Spleen (tissue), 11 donors: ENCODE results near the gene CST7. TPM values are rescaled to one million over a fixed set of nuclear protein-coding genes. Genes with fewer than 3 reads are reported as not detected.

Source experiments
- DNase-seq: peaks from one replicate; pipeline ENCODE4 v3.0.0-alpha.2; 2020
- H3K27ac ChIP-seq, 8 donors: fragments of 200-600 bp; sonication (generic) in 7 of 8; 1 replicate in 4 of 8; 2 replicates in 4 of 8; pipeline versions ENCODE4 v1.5.0 to v1.8.0; 2016 to 2021; ENCODE audit warnings: inconsistent platforms in 4 of 8, mild to moderate bottlenecking in 4 of 8, moderate library complexity in 1 of 8
- H3K27me3 ChIP-seq, 7 donors: fragments of 200-600 bp; sonication (generic) in 6 of 7; replicated peaks in 1 of 7; 1 replicate in 4 of 7; 2 replicates in 3 of 7; pipeline versions ENCODE4 v1.5.0 to v1.8.0; 2016 to 2021; ENCODE audit warnings: inconsistent platforms in 3 of 7, mild to moderate bottlenecking in 1 of 7
- H3K36me3 ChIP-seq, 6 donors: fragments of 200-600 bp; sonication (generic) in 5 of 6; 1 replicate in 4 of 6; 2 replicates in 2 of 6; pipeline versions ENCODE4 v1.5.0 to v1.8.0; 2016 to 2021; ENCODE audit warnings: inconsistent platforms in 2 of 6
- H3K4me1 ChIP-seq, 6 donors: fragments of 200-600 bp; sonication (generic) in 5 of 6; 1 replicate in 3 of 6; 2 replicates in 3 of 6; pipeline versions ENCODE4 v1.5.0 to v1.8.0; 2016 to 2021; ENCODE audit warnings: inconsistent platforms in 3 of 6
- H3K4me3 ChIP-seq, 8 donors: fragments of 200-600 bp; sonication (generic) in 7 of 8; 1 replicate in 4 of 8; 2 replicates in 4 of 8; pipeline versions ENCODE4 v1.5.0 to v1.8.0; 2016 to 2021; ENCODE audit warnings: inconsistent platforms in 4 of 8, mild to moderate bottlenecking in 4 of 8, moderate library complexity in 2 of 8
- H3K9me3 ChIP-seq, 8 donors: fragments of 200-600 bp; sonication (generic) in 7 of 8; 1 replicate in 4 of 8; 2 replicates in 4 of 8; pipeline versions ENCODE4 v1.5.0 to v1.8.0; 2016 to 2021; ENCODE audit warnings: inconsistent platforms in 4 of 8
- CTCF ChIP-seq, 11 experiments: fragments of 200-600 bp in 7 of 11; fragments of 450-650 bp in 4 of 11; sonication (generic) in 4 of 11; IDR thresholded peaks in 8 of 11; conservative IDR thresholded peaks in 3 of 11; 1 replicate in 7 of 11; 2 replicates in 4 of 11; pipeline versions ENCODE4 v1.4.0 to v1.8.0; 2016 to 2021; ENCODE audit warnings: antibody characterized with exemption in 11 of 11, inconsistent platforms in 4 of 11, mild to moderate bottlenecking in 1 of 11
- POLR2A ChIP-seq, 3 donors: fragments of 450-650 bp; IDR thresholded peaks; one replicate each; pipeline ENCODE4 v1.5.1; 2017; ENCODE audit warnings: antibody characterized with exemption in 3 of 3, mild to moderate bottlenecking in 1 of 3
- POLR2AphosphoS5 ChIP-seq, 3 donors: sonication (generic); formaldehyde crosslinking; IDR thresholded peaks; one replicate each; pipeline ENCODE4 v1.5.1; 2017; ENCODE audit warnings: antibody characterized with exemption in 3 of 3
- WGBS, 5 donors: extraction: QIAGEN DNeasy Blood & Tissue Kit in 3 of 5; methylation state at CpG; one replicate each; pipeline versions ENCODE4 v1.1.5 to v1.1.7; 2013 to 2018; 5-methylcytosine and 5-hydroxymethylcytosine counted together
- intact Hi-C: fragments of 100-400 bp; cut with DNase I; formaldehyde crosslinking; loops from one replicate; pipeline ENCODE4 v1.15.0; 2023; ENCODE audit warnings: low total_unique reads
- polyA plus RNA-seq, 3 donors: library from polyadenylated mRNA; stranded (reverse); fragments of 200-250 nt; gene quantifications; one replicate each; pipeline ENCODE4 v1.2.1, GENCODE V29; 2013
- total RNA-seq, 7 donors: library from RNA; depleted of rRNA in 3 of 7; stranded (reverse); fragments of >200 nt in 3 of 7; fragmentation: NEBNext Ultra II Directional in 4 of 7; extraction: Animal tissue kit (Norgen Biotek cat#: 25700) in 4 of 7; gene quantifications; one replicate each; pipeline versions ENCODE4 v1.1.0 to v1.2.1, GENCODE V29; 2016 to 2021
- donor health status: healthy with polysubstance abuse.
- donor health status: DM: no; HTN: no; CAD: no; lungs with moderate emphysema.
- donor health status: DM: no; HTN: no; CAD: no.
- donor health status: Bipolar disorder and iron deficiency.
- donor health status: healthy.
- donor health status: DM: no; HTN: no; CAD: no.
- donor health status: DM: yes; HTN: yes; CAD: no.

CST7 gene
- total and polyA plus RNA-seq, 10 donors = 23.1 to 298 (median 63.8) TPM

GRCh38 chr20:24966317-24967012, 17.4 kb downstream of the CST7 start:
- Histone ChIP-seq H3K4me1 (peaks cover 0 to 34% (median 4%) of the 10 kb centered on the region in 6 donors), H3K9me3 (no peaks in the 10 kb centered on the region), H3K27me3 (no peaks in the 10 kb centered on the region), H3K27ac (no peak overlapping the region), H3K4me3 (no peak overlapping the region), H3K36me3 (peaks cover 0 to 100% (median 93%) of the 10 kb centered on the region in 6 donors)
- DNase-seq = peak; percentile 54
- intact Hi-C loops = no loop called here
- peak in 1 of 3 donors; percentile 28 for TF ChIP-seq POLR2AphosphoS5 (IDR thresholded peaks at IDR 0.05)
- no peak for TF ChIP-seq POLR2A (IDR thresholded peaks at IDR 0.05)
- TF ChIP-seq CTCF (IDR thresholded peaks at IDR 0.05 in 8 of 11, conservative IDR thresholded peaks at IDR 0.05 in 3 of 11) = no peak
- 93 to 96% (median 95%) methylated on average over 15 of the region's 15 CpGs for WGBS, 5 donors

- DNase-seq = peak; percentile 56
- H3K27me3 ChIP-seq = no peaks in the 10 kb centered on the region
- 66 to 79% (median 72%) methylated on average over 5 of the region's 5 CpGs for WGBS, 5 donors
- intact Hi-C loops = no loop called here
- no peak overlapping the region for H3K4me3 ChIP-seq
- H3K36me3 ChIP-seq = peaks cover 0 to 100% (median 94%) of the 10 kb centered on the region in 6 donors
- no peaks in the 10 kb centered on the region for H3K9me3 ChIP-seq
- H3K4me1 ChIP-seq = peaks cover 0 to 25% (median 0%) of the 10 kb centered on the region in 6 donors
- peak overlapping the region in 2 of 8 donors; percentile 6 to 30 for H3K27ac ChIP-seq
- no peak for TF ChIP-seq POLR2A (IDR thresholded peaks at IDR 0.05)
- no peak for TF ChIP-seq CTCF (IDR thresholded peaks at IDR 0.05 in 8 of 11, conservative IDR thresholded peaks at IDR 0.05 in 3 of 11)
- peak in 1 of 3 donors; percentile 19 for TF ChIP-seq POLR2AphosphoS5 (IDR thresholded peaks at IDR 0.05)
Measured at GRCh38 chr20:24968278-24968800, 19.3 kb downstream of the CST7 start.

- Histone ChIP-seq H3K9me3 (no peaks in the 10 kb centered on the region), H3K27me3 (no peaks in the 10 kb centered on the region), H3K4me3 (no peak overlapping the region), H3K27ac (no peak overlapping the region), H3K4me1 (peaks cover 0 to 23% (median 0%) of the 10 kb centered on the region in 6 donors), H3K36me3 (peaks cover 0 to 99% (median 90%) of the 10 kb centered on the region in 6 donors)
- TF ChIP-seq POLR2AphosphoS5 (IDR thresholded peaks at IDR 0.05) (no peak), CTCF (IDR thresholded peaks at IDR 0.05 in 8 of 11, conservative IDR thresholded peaks at IDR 0.05 in 3 of 11) (no peak), POLR2A (IDR thresholded peaks at IDR 0.05) (no peak)
- intact Hi-C loops = no loop called here
- WGBS, 5 donors = 94 to 98% (median 95%) methylated on average over 17 to 19 of the region's 19 CpGs
- DNase-seq = peak; percentile 62
Measured at GRCh38 chr20:24969186-24970029, 20.3 kb downstream of the CST7 start.
